NCI-H2196 (cell line): Measurements from ENCODE around the gene EMC8.

Source experiments
- DNase-seq: peaks from one replicate; lab custom pipeline; 2025; ENCODE audit not compliant: unreplicated experiment; lab: John Stamatoyannopoulos, UW

The EMC8 gene

GRCh38 chr16:85785927-85786326 is 13.4 kb downstream of the EMC8 start:
- DNase-seq = no peak

- no peak for DNase-seq
Observed at GRCh38 chr16:85784813-85785212, 14.5 kb downstream of the EMC8 start.

GRCh38 chr16:85783441-85783840 is 15.9 kb downstream of the EMC8 start:
- DNase-seq = no peak

GRCh38 chr16:85782451-85782850 is 16.9 kb downstream of the EMC8 start:
- DNase-seq = no peak

GRCh38 chr16:85781695-85782370 is 17.5 kb downstream of the EMC8 start:
- DNase-seq = peak; percentile 34

GRCh38 chr16:85781156-85781555 is 18.2 kb downstream of the EMC8 start:
- no peak for DNase-seq

- no peak for DNase-seq
Observed at GRCh38 chr16:85780281-85780680, 19.1 kb downstream of the EMC8 start.

GRCh38 chr16:85778873-85779272 is 20.5 kb downstream of the EMC8 start:
- DNase-seq = no peak

GRCh38 chr16:85777583-85778310 is 21.6 kb downstream of the EMC8 start:
- peak; percentile 4 for DNase-seq

- DNase-seq = no peak
Observed at GRCh38 chr16:85774811-85775210, 24.5 kb downstream of the EMC8 start.

GRCh38 chr16:85774136-85774535 is 25.2 kb downstream of the EMC8 start:
- no peak for DNase-seq

GRCh38 chr16:85773044-85773443 is 26.3 kb downstream of the EMC8 start:
- no peak for DNase-seq

GRCh38 chr16:85770741-85771140 is 28.6 kb downstream of the EMC8 start:
- no peak for DNase-seq

- DNase-seq = no peak
Observed at GRCh38 chr16:85768199-85768598, 31.1 kb downstream of the EMC8 start.

GRCh38 chr16:85767531-85767930 is 31.8 kb downstream of the EMC8 start:
- no peak for DNase-seq

GRCh38 chr16:85765767-85766166 is 33.6 kb downstream of the EMC8 start:
- no peak for DNase-seq

- no peak for DNase-seq
Observed at GRCh38 chr16:85765211-85765610, 34.1 kb downstream of the EMC8 start.

GRCh38 chr16:85763616-85764015 is 35.7 kb downstream of the EMC8 start:
- no peak for DNase-seq

- no peak for DNase-seq
Observed at GRCh38 chr16:85762970-85763369, 36.4 kb downstream of the EMC8 start.

GRCh38 chr16:85761861-85762260 is 37.5 kb downstream of the EMC8 start:
- no peak for DNase-seq

- DNase-seq = peak; percentile 7
Observed at GRCh38 chr16:85759631-85760419, 39.5 kb downstream of the EMC8 start.

- no peak for DNase-seq
Observed at GRCh38 chr16:85759136-85759535, 40.2 kb downstream of the EMC8 start.
